Ectodermal cell (in vitro differentiated cells): Measurements from ENCODE around the gene BEND7.
"Not testable (repeated sequence)": the region's sequence is repeated elsewhere in the genome, so short reads cannot be mapped to it uniquely, and the experiment has no call there.

Experiments
- H3K27ac ChIP-seq: 2 replicates; pipeline ENCODE4 v1.7.0; 2013; ENCODE audit warnings: mild to moderate bottlenecking, low read depth, low read length; ENCODE audit not compliant: insufficient read depth, poor library complexity, severe bottlenecking
- H3K27me3 ChIP-seq: 2 replicates; pipeline ENCODE4 v1.7.0; 2013; ENCODE audit warnings: mild to moderate bottlenecking, low read length; ENCODE audit not compliant: insufficient read depth, control insufficient read depth, poor library complexity, severe bottlenecking
- H3K36me3 ChIP-seq: one replicate; pipeline ENCODE4 v1.7.0; 2013; ENCODE audit warnings: low read length; ENCODE audit not compliant: control insufficient read depth, insufficient read depth
- H3K4me1 ChIP-seq: one replicate; pipeline ENCODE4 v1.7.0; 2013; ENCODE audit warnings: low read length; ENCODE audit not compliant: control insufficient read depth, insufficient read depth
- H3K4me3 ChIP-seq: 2 replicates; pipeline ENCODE4 v1.7.0; 2013; ENCODE audit warnings: low read depth, low read length, control low read depth; ENCODE audit not compliant: insufficient read depth
- H3K9me3 ChIP-seq: 2 replicates; pipeline ENCODE4 v1.7.0; 2013; ENCODE audit warnings: mild to moderate bottlenecking, low read length, moderate library complexity; ENCODE audit not compliant: control insufficient read depth
- WGBS, 2 experiments: methylation state at CpG; one replicate each; pipeline ENCODE4 v1.1.7; 2013; ENCODE audit warnings: missing lambda C conversion rate in 2 of 2; 5-methylcytosine and 5-hydroxymethylcytosine counted together

The BEND7 gene

DNA sequence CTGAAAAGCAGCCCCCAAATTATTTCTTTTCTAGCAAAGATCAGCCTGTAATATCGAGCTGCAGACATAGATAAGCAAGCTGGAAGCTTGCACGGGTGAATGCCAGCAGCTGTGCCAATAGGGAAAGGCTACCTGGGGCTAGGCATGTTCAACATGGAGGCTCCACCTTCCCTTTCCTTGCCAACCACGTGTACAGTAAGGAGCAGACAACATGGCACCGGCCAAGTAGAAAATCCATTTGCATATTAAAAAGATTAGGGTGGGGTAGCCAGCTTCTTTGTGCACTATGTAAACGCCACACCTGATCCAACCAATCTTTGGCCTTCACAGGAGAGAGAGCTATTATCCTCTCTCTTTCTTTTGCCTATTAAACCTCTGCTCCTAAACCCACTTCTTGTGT lies 124.0 kb downstream of the BEND7 start:
- no peak overlapping the region for H3K4me3 ChIP-seq
- no peaks in the 10 kb centered on the region for H3K36me3 ChIP-seq
- WGBS, 2 experiments: 66% methylated on average over 5 of the region's 5 CpGs
- H3K4me1 ChIP-seq: no peaks in the 10 kb centered on the region
- no peak overlapping the region for H3K27ac ChIP-seq
- H3K27me3 ChIP-seq: no peaks in the 10 kb centered on the region
- H3K9me3 ChIP-seq: no peaks in the 10 kb centered on the region

DNA sequence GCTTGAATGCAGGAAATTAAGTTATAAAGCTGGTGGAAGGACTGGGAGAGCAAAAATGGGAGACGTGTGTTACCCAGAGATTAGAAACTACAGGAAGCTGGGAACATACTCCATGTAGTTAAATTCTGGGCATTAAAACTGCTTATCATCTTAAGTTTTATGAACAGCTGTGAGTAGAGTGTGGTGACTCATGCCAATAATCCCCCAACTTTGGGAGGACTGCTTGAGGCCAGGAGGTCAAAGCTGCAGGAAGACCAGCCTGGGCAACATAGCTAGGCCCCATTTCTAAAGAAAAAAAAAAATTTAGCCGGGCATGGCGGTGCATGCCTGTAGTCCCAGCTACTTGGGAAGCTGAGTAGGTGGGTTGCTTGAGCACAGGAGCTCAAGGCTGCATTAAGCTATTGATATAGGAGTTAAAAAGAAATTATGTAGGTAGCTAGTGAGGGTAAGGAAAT lies 124.5 kb downstream of the BEND7 start:
- Histone ChIP-seq H3K9me3 (no peaks in the 10 kb centered on the region), H3K4me1 (no peaks in the 10 kb centered on the region), H3K27me3 (no peaks in the 10 kb centered on the region), H3K4me3 (no peak overlapping the region), H3K27ac (no peak overlapping the region), H3K36me3 (no peaks in the 10 kb centered on the region)
- WGBS, 2 experiments: 90 to 92% methylated on average over 3 of the region's 3 CpGs

DNA sequence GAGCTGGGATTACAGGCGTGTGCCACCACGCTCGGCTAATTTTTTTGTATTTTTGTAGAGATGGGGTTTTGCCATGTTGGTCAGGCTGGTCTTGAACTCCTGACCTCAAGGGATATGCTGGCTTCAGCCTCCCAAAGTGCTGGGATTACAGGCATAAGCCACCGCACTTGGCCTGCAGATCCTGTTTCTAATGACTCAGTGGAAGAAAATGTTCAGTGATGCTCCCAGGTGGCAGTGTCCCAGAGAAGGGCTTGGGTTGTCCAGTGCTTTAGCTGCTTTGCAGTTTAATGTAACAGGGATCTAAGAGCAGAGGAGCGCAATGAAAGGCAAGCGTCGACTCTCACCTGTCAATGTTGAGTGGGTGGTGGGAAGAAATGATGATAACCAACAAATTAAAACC lies 125.4 kb downstream of the BEND7 start:
- not testable (repeated sequence) for H3K36me3 ChIP-seq, H3K4me1 ChIP-seq, H3K27ac ChIP-seq, H3K9me3 ChIP-seq, H3K27me3 ChIP-seq, H3K4me3 ChIP-seq
- 84 to 85% methylated on average over 7 of the region's 7 CpGs for WGBS, 2 experiments

DNA sequence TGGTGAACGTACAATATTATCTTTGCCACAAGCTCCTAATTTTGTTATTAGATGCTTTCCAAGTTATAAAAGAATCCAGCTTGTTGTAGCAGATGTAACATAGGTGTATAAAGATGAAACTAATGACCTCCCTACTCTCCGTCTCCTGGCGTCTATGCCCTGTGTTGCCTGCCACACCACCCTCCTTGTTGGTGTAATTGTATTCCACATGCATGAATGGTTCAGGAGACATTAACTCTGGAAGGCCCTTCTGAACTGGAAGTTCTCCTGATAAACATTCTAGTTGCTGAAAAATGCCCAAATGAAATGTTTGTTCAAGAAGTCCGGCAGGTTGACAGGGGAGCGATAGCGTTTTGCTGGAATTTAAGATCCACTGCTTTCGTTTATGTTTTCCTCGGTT lies 126.8 kb downstream of the BEND7 start:
- Histone ChIP-seq H3K27ac (no peak overlapping the region), H3K36me3 (no peaks in the 10 kb centered on the region), H3K4me3 (no peak overlapping the region), H3K4me1 (no peaks in the 10 kb centered on the region), H3K27me3 (no peaks in the 10 kb centered on the region), H3K9me3 (no peaks in the 10 kb centered on the region)
- 90 to 97% methylated on average over 7 to 8 of the region's 8 CpGs for whole genome bisulfite sequencing, 2 experiments

DNA sequence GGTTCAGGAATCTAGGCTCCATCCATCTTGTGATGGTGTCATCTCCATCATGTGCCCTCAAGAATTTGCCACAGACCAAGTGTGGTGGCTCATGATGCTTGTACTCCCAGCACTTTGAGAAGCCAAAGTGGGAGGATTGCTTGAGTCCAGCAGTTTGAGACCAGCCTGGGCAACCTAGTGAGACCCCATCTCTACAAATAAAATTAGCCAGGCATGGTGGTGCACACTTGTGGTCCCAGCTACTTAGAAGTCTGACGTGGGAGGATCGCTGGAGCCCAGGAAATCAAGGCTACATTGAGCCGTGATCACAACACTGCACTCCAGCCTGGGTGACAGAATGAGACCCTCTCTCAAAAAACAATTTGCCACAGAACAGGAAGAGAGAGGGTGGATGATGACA lies 127.7 kb downstream of the BEND7 start:
- WGBS, 2 experiments: 93 to 98% methylated on average over 3 of the region's 3 CpGs

DNA sequence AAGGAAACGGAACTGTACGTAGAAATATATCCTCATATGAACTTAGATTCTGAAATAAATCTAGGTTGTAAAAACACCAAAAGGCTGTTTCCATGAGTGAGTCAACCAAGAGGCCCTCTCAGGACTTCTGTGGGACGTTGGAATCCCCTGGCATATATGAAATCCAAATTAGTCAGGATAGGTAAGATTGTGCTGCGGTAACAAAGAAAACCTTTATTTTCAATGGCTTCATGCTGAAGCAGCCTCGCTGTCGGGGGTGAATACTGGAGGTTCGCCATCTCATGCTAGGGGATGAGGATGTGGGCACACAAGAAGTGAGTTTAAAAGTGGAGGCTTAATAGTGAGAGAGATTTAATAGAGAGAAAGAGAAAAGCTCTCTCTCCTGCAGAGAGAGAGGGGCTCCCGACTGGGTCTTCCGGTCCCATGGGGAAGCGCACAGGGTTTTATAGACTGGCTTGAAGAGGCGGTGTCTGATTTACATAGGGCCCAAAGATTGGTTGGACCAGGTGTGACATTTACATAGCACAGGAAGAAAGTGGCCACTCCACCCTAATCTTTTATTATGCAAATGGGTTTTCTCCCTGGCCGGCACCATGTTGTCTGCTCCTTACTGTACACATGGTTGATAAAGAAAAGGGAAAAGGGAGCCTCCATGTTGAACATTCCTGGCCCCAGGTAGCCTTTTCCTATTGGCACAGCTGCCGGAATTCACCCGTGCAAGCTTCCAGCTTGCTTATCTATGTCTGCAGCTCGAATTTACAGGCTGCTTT lies 128.4 kb downstream of the BEND7 start:
- Histone ChIP-seq H3K4me3 (no peak overlapping the region), H3K27ac (no peak overlapping the region), H3K36me3 (no peaks in the 10 kb centered on the region), H3K27me3 (no peaks in the 10 kb centered on the region), H3K9me3 (no peaks in the 10 kb centered on the region), H3K4me1 (no peaks in the 10 kb centered on the region)
- WGBS, 2 experiments: 84 to 87% methylated on average over 14 to 15 of the region's 15 CpGs

More for the DNA sequence above, 127.7 kb downstream of the BEND7 start:
- no peaks in the 10 kb centered on the region for H3K27me3 ChIP-seq
- H3K9me3 ChIP-seq: no peaks in the 10 kb centered on the region
- no peak overlapping the region for H3K27ac ChIP-seq
- no peaks in the 10 kb centered on the region for H3K36me3 ChIP-seq
- H3K4me3 ChIP-seq: no peak overlapping the region
- H3K4me1 ChIP-seq: no peaks in the 10 kb centered on the region

DNA sequence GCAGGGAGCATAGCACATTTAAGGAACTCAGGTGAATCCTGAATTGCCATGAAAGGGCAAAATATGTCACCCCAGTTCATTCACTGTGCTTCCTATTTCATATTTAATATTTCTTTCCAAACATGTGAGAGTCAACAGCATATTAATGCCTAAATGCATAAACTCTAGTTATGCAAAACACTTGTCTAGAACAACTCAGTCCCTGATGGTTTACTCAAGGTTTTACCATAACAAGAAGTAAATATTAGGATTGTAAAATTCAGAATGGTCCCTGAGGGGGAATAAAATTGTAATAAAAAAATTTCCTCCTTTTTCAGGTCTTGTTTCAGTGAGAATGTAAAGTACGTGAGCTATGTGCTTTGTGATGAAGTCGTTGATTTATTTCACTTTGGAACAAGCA lies 129.1 kb downstream of the BEND7 start:
- Histone ChIP-seq H3K27ac (no peak overlapping the region), H3K4me1 (no peaks in the 10 kb centered on the region), H3K27me3 (no peaks in the 10 kb centered on the region), H3K36me3 (no peaks in the 10 kb centered on the region), H3K9me3 (no peaks in the 10 kb centered on the region), H3K4me3 (no peak overlapping the region)
- WGBS, 2 experiments: 84% methylated on average over 2 of the region's 2 CpGs; no CpG with 5 or more reads in 1 of the 2 experiments

DNA sequence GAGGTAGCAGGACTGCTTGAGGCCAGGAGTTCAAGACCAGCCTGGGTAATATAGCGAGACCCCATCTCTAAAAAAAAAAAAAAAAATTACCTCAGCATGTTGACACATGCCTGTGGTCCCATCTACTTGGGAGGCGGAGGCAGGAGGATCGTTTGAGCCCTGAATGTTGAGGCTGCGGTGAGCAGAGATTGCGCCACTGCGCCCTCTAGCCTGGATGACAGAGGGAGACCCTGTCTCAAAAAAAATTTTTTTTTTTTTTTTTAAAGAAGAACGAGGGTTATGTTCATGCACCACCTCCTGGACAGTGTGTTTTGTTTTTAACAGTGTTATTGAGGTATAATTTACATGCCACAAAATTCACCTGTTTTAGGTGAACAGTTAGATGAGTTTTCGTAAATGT lies 129.6 kb downstream of the BEND7 start:
- H3K4me1 ChIP-seq: no peaks in the 10 kb centered on the region
- no peaks in the 10 kb centered on the region for H3K27me3 ChIP-seq
- no peak overlapping the region for H3K27ac ChIP-seq
- no peaks in the 10 kb centered on the region for H3K36me3 ChIP-seq
- 93 to 95% methylated on average over 8 of the region's 8 CpGs for WGBS, 2 experiments
- H3K4me3 ChIP-seq: no peak overlapping the region
- H3K9me3 ChIP-seq: no peaks in the 10 kb centered on the region

DNA sequence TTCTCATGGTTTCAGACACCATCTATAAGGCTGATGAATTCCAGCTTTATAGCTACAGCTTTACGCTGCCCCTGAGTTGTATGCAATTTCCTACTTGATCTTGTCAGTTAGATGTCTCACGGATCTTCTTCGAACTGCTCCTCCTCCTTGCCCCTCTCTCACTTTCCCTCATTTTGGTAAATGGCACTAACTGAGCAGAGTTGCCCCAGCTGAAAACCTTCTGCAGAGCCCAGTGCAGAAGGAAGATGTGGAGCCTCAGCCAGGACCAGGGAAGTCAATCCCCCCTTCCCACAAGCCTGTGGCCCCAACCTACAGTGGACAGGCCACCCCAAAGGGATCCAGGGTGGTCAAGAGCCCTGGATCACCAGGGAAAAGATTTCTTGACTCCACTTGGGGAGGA lies 131.8 kb downstream of the BEND7 start:
- WGBS, 2 experiments: 94 to 97% methylated on average over 3 of the region's 3 CpGs
- no peaks in the 10 kb centered on the region for H3K9me3 ChIP-seq
- no peaks in the 10 kb centered on the region for H3K4me1 ChIP-seq
- H3K27me3 ChIP-seq: no peaks in the 10 kb centered on the region
- H3K4me3 ChIP-seq: no peak overlapping the region
- H3K36me3 ChIP-seq: no peaks in the 10 kb centered on the region
- H3K27ac ChIP-seq: no peak overlapping the region

DNA sequence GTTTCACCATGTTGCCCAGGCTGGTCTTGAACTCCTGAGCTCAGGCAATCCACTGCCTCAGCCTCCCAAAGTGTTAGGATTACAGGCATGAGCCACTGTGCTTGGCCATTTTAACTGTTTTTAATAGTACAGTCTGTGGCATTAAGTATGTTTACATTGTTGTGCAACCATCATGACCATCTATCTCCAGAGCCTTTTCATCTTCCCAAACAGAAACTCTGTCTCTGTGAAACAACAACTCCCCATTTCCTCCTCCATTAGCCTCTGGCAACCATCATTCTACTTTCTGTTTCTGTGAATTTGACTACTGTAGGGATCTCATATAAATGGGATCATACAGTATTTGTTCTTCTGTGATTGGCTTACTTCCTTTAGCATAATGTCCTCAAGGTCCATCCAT lies 132.4 kb downstream of the BEND7 start:
- Histone ChIP-seq H3K27me3 (no peaks in the 10 kb centered on the region), H3K4me3 (no peak overlapping the region), H3K9me3 (no peaks in the 10 kb centered on the region), H3K4me1 (no peaks in the 10 kb centered on the region), H3K36me3 (no peaks in the 10 kb centered on the region), H3K27ac (no peak overlapping the region)

DNA sequence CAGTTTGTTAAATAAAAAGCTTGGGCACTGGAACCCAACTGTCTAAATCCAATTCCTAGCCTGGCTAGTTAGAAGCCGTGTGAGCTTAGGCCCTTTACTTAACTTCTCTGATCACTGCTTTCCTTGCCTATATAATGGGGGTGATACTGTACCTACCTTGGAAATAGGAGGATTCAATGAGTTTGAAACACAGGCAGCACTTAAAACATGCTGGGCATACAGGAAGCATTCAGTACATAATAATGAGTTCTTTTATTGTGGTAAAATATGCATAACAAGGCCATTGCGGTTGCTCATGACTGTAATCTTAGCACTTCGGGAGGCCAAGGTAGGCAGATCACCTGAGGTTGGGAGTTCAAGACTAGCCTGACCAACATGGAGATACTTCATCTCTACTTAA lies 133.3 kb downstream of the BEND7 start:
- Histone ChIP-seq H3K4me1 (no peaks in the 10 kb centered on the region), H3K27me3 (no peaks in the 10 kb centered on the region), H3K4me3 (no peak overlapping the region), H3K9me3 (no peaks in the 10 kb centered on the region), H3K27ac (no peak overlapping the region), H3K36me3 (no peaks in the 10 kb centered on the region)
- 74 to 78% methylated on average over 3 of the region's 3 CpGs for WGBS, 2 experiments
